H1 (cell line): ENCODE results near the gene IFT122. TPM values are rescaled to one million over a fixed set of nuclear protein-coding genes. Genes with fewer than 3 reads are reported as not detected.

Source experiments
- CHD7 ChIP-seq: fragments of 300-600 bp; sonication (generic); IDR thresholded peaks from 2 replicates; pipeline ENCODE4 v1.7.1; 2012; ENCODE audit warnings: low read length, moderate library complexity, mild to moderate bottlenecking, inconsistent platforms; ENCODE audit not compliant: insufficient replicate concordance
- JUN ChIP-seq: IDR thresholded peaks from 2 replicates; pipeline ENCODE4 v1.6.1; 2011; ENCODE audit warnings: low read depth, mild to moderate bottlenecking, improper control_type of control experiment, low read length
- POLR2AphosphoS5 ChIP-seq: IDR thresholded peaks from 2 replicates; pipeline ENCODE4 v1.6.1; 2011; ENCODE audit warnings: low read depth, low read length
- RNF2 ChIP-seq: fragments of 200-900, 300-1000 bp; sonication (generic); IDR thresholded peaks from 2 replicates; pipeline ENCODE4 v1.7.1; 2016; ENCODE audit warnings: borderline replicate concordance, low read depth, mild to moderate bottlenecking, antibody characterized with exemption, low read length; ENCODE audit not compliant: poor library complexity, severe bottlenecking; ENCODE audit errors: missing control alignments
- polyA plus RNA-seq, 7 experiments: library from polyadenylated mRNA; depleted of rRNA in 3 of 7; stranded (reverse) in 5 of 7; unstranded in 2 of 7; fragments of >200 nt in 5 of 7; fragments of 200-250 nt in 2 of 7; gene quantifications; 1 replicate in 5 of 7; 2 replicates in 1 of 7; 4 replicates in 1 of 7; pipeline versions ENCODE4 v1.2.1 to v1.2.3, GENCODE V29; 2011 to 2013; ENCODE audit warnings: missing spikeins in 2 of 7, mixed read lengths in 2 of 7
- total RNA-seq: library from RNA; stranded (reverse); fragmentation: NEBNext Ultra II Directional; extraction: Animal tissue kit (Norgen Biotek cat#: 25700); gene quantifications from 2 replicates; pipeline ENCODE4 v1.2.1, GENCODE V29; 2021

IFT122 gene
- total and polyA plus RNA-seq, 2 of the 8 experiments (the other 6 are each of a cell fraction or from before 2014, with no cell fraction given) = 23.7 to 25.1 TPM

- TF ChIP-seq CHD7 (no peak), RNF2 (no peak), POLR2AphosphoS5 (no peak), JUN (no peak)
Observed at GRCh38 chr3:129500334-129500658, 60.3 kb downstream of the IFT122 start (continued).
